Testis (tissue), 2 donors: ENCODE data around the gene PTPRG.

Experiments used
- CTCF ChIP-seq, 3 experiments: fragments of 450-650 bp in 2 of 3; fragments of 200-600 bp in 1 of 3; sonication (generic) in 1 of 3; IDR thresholded peaks; one replicate each; pipeline ENCODE4 v1.5.1; 2016 to 2019; ENCODE audit warnings: antibody characterized with exemption in 3 of 3, mild to moderate bottlenecking in 2 of 3, moderate library complexity in 1 of 3
- POLR2A ChIP-seq: fragments of 450-650 bp; IDR thresholded peaks from one replicate; pipeline ENCODE4 v1.6.1; 2017; ENCODE audit warnings: antibody characterized with exemption, mild to moderate bottlenecking, moderate library complexity

GRCh38 chr3:61812085-61812484, 250.7 kb downstream of the PTPRG start:
- TF ChIP-seq CTCF (IDR thresholded peaks at IDR 0.05) (no peak), POLR2A (no peak)
